LNCAP (cell line): ENCODE results near the gene B4GALT2.

ENCODE experiments used
- TF ChIP-seq, protein P1 (sequence below): fragments of 450-650 bp; IDR thresholded peaks from 2 replicates; pipeline ENCODE4 v1.5.1; 2017; ENCODE audit warnings: mild to moderate bottlenecking

The B4GALT2 gene

DNA sequence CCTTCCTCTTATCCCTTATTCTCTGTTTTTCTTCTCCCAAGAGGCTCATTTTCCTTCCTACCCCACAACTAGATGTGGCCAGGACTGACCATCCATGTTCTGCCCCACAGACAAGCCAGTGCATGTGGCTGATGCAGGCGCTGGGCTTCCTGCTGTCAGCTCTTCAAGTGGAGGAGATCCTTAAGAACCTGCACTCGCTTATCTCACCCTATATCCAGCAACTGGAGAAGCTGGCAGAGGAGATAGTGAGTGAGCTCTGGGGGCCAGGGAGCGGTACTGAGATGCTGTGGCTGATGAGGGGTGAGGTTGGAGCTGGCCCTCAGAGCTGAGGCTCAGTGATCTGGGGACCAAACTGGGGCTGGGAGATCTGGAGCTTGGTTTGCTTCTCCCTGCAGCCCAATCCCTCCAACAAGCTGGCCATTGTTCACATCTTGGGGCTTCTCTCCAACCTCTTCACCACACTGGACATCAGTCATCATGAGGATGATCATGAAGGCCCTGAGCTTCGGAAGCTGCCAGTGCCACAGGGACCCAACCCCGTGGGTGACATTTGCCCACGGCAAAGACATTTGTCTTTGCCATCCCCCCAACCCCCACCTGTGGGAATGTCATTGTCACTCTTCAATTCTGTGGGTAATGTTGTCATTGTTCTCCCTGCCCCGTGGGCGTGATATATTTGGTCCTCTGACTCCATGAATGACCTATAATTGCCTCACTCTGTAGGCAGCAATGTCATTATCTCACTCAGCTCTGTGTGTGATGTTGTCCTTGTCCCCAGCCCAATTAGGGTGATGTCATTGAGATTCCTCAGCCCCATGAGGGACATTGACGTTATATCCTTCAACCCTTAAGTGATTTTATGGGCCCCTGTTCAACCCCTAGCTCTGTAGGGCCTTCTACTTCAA, 20.4 kb upstream of the B4GALT2 start:
- TF ChIP-seq, protein P1, sequence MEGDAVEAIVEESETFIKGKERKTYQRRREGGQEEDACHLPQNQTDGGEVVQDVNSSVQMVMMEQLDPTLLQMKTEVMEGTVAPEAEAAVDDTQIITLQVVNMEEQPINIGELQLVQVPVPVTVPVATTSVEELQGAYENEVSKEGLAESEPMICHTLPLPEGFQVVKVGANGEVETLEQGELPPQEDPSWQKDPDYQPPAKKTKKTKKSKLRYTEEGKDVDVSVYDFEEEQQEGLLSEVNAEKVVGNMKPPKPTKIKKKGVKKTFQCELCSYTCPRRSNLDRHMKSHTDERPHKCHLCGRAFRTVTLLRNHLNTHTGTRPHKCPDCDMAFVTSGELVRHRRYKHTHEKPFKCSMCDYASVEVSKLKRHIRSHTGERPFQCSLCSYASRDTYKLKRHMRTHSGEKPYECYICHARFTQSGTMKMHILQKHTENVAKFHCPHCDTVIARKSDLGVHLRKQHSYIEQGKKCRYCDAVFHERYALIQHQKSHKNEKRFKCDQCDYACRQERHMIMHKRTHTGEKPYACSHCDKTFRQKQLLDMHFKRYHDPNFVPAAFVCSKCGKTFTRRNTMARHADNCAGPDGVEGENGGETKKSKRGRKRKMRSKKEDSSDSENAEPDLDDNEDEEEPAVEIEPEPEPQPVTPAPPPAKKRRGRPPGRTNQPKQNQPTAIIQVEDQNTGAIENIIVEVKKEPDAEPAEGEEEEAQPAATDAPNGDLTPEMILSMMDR, result no peak

DNA sequence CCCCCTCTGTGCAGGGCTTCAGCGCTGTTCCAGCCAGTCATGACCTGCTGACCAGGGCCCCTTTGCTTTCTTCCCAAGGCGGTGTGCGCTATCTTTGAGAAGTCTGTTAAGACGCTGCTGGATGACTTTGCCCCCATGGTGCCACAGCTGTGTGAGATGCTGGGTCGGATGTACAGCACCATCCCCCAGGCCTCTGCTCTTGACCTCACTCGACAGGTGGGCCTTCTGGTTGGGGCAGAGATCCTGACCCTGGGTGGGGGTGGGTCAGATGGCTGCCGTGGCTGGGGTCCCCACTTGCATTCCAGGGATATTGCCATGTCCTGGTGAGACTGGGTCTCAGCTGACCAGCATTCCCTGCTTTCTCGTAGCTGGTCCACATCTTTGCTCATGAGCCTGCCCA, 18.2 kb upstream of the B4GALT2 start:
- TF ChIP-seq, protein P1, result no peak

DNA sequence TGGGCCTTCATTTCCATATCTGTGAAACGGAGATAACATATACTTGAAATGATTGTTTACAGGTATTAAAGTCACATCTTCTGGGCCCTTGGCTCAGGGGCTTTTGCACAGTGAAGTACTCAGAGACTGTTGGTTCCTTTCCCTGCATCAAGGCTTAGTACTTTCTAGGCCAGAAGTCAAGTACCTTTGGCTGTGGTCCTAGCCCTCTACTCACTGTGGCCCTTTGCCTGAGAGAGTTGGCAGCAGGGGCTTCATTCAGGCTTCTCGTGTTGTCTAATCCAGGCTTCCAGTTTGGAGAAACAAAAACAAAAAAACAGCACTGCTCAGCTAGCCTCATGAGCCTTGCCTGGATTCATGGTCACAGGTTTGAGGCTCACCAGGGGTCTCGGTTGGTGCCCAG, 17.3 kb upstream of the B4GALT2 start:
- TF ChIP-seq, protein P1, result no peak

DNA sequence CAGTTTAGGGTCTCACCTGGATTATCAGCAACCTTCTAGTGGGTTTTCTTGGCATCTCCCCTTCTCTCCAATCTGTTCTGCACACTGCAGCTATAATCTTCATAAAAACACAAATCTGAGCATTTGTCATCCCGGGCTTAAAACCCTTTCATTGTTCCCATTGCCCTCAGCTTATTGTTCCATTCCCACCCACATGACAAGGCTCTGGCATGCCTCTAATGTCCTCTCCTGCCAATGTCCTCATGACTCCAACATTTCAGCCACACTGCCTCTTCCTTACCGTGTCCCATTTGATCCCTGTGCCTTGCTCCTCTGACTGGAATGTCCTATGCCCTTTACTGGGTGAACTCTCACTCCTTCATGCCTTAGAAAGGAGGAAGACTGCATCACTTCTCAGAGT, 16.7 kb upstream of the B4GALT2 start:
- TF ChIP-seq, protein P1, result no peak

DNA sequence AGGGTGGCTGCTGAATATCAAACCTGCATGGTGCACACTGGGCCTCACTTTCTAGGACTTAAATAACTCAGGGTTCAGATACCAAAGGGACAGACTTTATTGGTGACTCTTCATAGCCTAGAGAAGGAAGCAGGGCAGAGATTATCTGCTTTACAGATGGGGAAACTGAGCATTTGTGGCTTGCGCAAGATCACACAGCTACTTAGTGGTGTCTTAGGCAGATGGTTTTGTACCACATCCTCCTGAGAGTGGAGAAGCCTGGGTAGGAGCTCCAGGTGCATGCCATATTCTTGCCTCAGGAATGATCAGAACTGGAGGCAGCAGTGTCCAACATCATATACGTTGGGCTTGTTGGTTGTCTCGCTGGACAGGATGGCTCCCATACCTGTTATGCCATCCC, 16.0 kb upstream of the B4GALT2 start:
- TF ChIP-seq, protein P1, result no peak

DNA sequence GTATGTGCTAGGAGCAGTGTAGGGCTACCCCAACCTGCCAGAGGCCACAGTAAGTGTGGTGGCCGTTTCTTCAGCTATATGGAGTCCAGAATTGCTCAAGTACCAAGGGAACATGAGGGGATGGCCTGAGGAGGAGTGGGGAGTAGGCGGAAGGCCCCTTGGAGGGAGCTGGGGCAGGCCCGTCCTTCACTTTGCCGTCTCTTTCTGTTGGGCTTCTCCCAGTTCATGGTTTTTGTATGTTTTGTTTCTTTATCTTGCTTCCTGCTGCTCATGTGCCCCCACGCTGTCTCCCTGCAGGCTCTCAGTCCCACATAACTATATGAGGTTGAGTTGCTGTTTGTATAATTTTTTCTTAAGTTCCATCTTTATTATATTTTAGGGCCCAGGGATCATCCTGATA, 15.1 kb upstream of the B4GALT2 start:
- TF ChIP-seq, protein P1, result no peak

DNA sequence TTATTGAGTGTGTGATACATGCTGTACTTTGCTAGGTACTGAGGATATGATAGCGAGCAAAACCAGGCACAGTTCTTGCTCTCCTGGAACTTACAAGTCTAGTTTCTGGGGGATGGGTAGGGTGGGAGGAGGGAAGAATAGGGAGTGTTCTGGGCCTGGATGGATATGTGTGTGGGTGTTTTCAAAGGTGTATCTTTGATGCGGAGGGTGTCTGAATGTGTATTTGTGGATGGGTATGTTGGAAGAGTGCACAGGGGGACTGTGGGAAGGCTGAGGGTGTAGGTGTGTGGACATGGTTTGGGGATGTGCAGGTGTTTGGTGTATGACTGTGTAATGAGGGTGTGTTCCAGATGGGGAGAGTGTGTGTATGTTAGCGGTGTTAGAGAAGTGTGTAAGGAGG, 13.7 kb upstream of the B4GALT2 start:
- TF ChIP-seq, protein P1, result no peak
